Measurements from ENCODE around the gene SGMS1.

- TF ChIP-seq, protein P1, sequence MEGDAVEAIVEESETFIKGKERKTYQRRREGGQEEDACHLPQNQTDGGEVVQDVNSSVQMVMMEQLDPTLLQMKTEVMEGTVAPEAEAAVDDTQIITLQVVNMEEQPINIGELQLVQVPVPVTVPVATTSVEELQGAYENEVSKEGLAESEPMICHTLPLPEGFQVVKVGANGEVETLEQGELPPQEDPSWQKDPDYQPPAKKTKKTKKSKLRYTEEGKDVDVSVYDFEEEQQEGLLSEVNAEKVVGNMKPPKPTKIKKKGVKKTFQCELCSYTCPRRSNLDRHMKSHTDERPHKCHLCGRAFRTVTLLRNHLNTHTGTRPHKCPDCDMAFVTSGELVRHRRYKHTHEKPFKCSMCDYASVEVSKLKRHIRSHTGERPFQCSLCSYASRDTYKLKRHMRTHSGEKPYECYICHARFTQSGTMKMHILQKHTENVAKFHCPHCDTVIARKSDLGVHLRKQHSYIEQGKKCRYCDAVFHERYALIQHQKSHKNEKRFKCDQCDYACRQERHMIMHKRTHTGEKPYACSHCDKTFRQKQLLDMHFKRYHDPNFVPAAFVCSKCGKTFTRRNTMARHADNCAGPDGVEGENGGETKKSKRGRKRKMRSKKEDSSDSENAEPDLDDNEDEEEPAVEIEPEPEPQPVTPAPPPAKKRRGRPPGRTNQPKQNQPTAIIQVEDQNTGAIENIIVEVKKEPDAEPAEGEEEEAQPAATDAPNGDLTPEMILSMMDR (IDR thresholded peaks at IDR 0.05; ENCODE audit: low read depth, low read length, poor library complexity, severe bottlenecking) = no peak
- TF ChIP-seq EZH2phosphoT487 (IDR thresholded peaks at IDR 0.05; ENCODE audit: borderline replicate concordance, low read length) = no peak
Observed at GRCh38 chr10:50566150-50566549, 57.6 kb downstream of the SGMS1 start.

Measured in DOHH2 (cell line).